ENCODE measurements around the gene SLC25A4. TPM values are rescaled to one million over a fixed set of nuclear protein-coding genes. Genes with fewer than 3 reads are reported as not detected.

The SLC25A4 gene
- polyA plus RNA-seq, 3 donors, result 0.07 TPM; not detected in 2

- H3K27ac ChIP-seq (ENCODE audit: low read depth in 1 of 2, low read length in 2 of 2), result no peak overlapping the region
- H3K9me3 ChIP-seq (replicated peaks in 1 of 2; ENCODE audit: control insufficient read depth in 1 of 2, insufficient read depth in 1 of 2, low read length in 2 of 2), result peaks cover 0 to 19% of the 10 kb centered on the region in 2 donors
- intact Hi-C loops (cut with micrococcal nuclease), result no loop called here
- Mint-ChIP-seq H3K9me3 (peaks cover 0 to 16% (median 1%) of the 10 kb centered on the region in 7 donors), H3K36me3 (no peaks in the 10 kb centered on the region), H3K27me3 (ENCODE audit: low read depth in 3 of 3) (peaks cover 63 to 84% (median 66%) of the 10 kb centered on the region in 3 donors), H3K27ac (peak overlapping the region in 1 of 7 donors; percentile 11), H3K4me3 (peak overlapping the region in 1 of 2 donors; percentile 59), H3K4me1 (peaks cover 13% of the 10 kb centered on the region)
- H3K79me2 ChIP-seq (ENCODE audit: insufficient read depth, low read length), result no peaks in the 10 kb centered on the region
- H3K4me2 ChIP-seq (replicated peaks; ENCODE audit: extremely low read depth, low read length, poor library complexity, severe bottlenecking), result no peak overlapping the region
- no peak for TF ChIP-seq CTCF (IDR thresholded peaks at IDR 0.05)
- peaks cover 4 to 9% of the 10 kb centered on the region in 2 donors for H3K4me1 ChIP-seq (ENCODE audit: control insufficient read depth in 1 of 2, insufficient read depth in 2 of 2, low read length in 2 of 2)
- no peaks in the 10 kb centered on the region for H3K36me3 ChIP-seq (replicated peaks in 1 of 2; ENCODE audit: control insufficient read depth in 1 of 2, insufficient read depth in 2 of 2, low read length in 2 of 2)
- H3K4me3 ChIP-seq (replicated peaks in 1 of 3; ENCODE audit: low read depth in 2 of 3, low read length in 3 of 3), result no peak overlapping the region
- H3K27me3 ChIP-seq (ENCODE audit: control insufficient read depth in 2 of 2, insufficient read depth in 2 of 2, low read length in 2 of 2), result peaks cover 45 to 78% of the 10 kb centered on the region in 2 donors
- 97% methylated on average over 3 of the region's 6 CpGs for WGBS (ENCODE audit: insufficient coverage)
- no peak overlapping the region for H3K9ac ChIP-seq (ENCODE audit: insufficient read depth, low read length, poor library complexity, severe bottlenecking)
- H4K20me1 ChIP-seq (ENCODE audit: insufficient read depth, low read length), result no peaks in the 10 kb centered on the region
- H2AFZ ChIP-seq (ENCODE audit: insufficient read depth, low read depth, low read length, poor library complexity, severe bottlenecking), result no peak overlapping the region
- DNase-seq, result no peak
These were observed 1.3 kb upstream of the SLC25A4 start for GRCh38 chr4:185141777-185142176.

GRCh38 chr4:185142564-185142911 lies 528 bp upstream of the SLC25A4 start:
- peaks cover 62 to 81% (median 64%) of the 10 kb centered on the region in 3 donors for H3K27me3 Mint-ChIP-seq (ENCODE audit: low read depth in 3 of 3)
- Histone ChIP-seq H3K4me2 (replicated peaks; ENCODE audit: extremely low read depth, low read length, poor library complexity, severe bottlenecking) (peak overlapping the region; percentile 77), H2AFZ (ENCODE audit: insufficient read depth, low read depth, low read length, poor library complexity, severe bottlenecking) (peak overlapping the region; percentile 46), H4K20me1 (ENCODE audit: insufficient read depth, low read length) (no peaks in the 10 kb centered on the region), H3K9me3 (replicated peaks in 1 of 2; ENCODE audit: control insufficient read depth in 1 of 2, insufficient read depth in 1 of 2, low read length in 2 of 2) (peaks cover 0 to 19% of the 10 kb centered on the region in 2 donors), H3K27ac (ENCODE audit: low read depth in 1 of 2, low read length in 2 of 2) (no peak overlapping the region), H3K27me3 (ENCODE audit: control insufficient read depth in 2 of 2, insufficient read depth in 2 of 2, low read length in 2 of 2) (peaks cover 45 to 76% of the 10 kb centered on the region in 2 donors), H3K79me2 (ENCODE audit: insufficient read depth, low read length) (no peaks in the 10 kb centered on the region), H3K4me3 (replicated peaks in 1 of 3; ENCODE audit: low read depth in 2 of 3, low read length in 3 of 3) (peak overlapping the region; percentile 24 to 68 (median 32)), H3K36me3 (replicated peaks in 1 of 2; ENCODE audit: control insufficient read depth in 1 of 2, insufficient read depth in 2 of 2, low read length in 2 of 2) (no peaks in the 10 kb centered on the region), H3K4me1 (ENCODE audit: control insufficient read depth in 1 of 2, insufficient read depth in 2 of 2, low read length in 2 of 2) (peaks cover 4 to 9% of the 10 kb centered on the region in 2 donors), H3K9ac (ENCODE audit: insufficient read depth, low read length, poor library complexity, severe bottlenecking) (no peak overlapping the region)
- H3K27ac Mint-ChIP-seq, result no peak overlapping the region
- 13% methylated on average over 11 of the region's 11 CpGs for WGBS (ENCODE audit: insufficient coverage)
- peaks cover 0 to 16% (median 1%) of the 10 kb centered on the region in 7 donors for H3K9me3 Mint-ChIP-seq
- H3K36me3 Mint-ChIP-seq, result no peaks in the 10 kb centered on the region
- intact Hi-C loops (cut with micrococcal nuclease), result no loop called here
- peak overlapping the region; percentile 50 to 89 for H3K4me3 Mint-ChIP-seq
- TF ChIP-seq CTCF (IDR thresholded peaks at IDR 0.05), result no peak
- H3K4me1 Mint-ChIP-seq, result peaks cover 13% of the 10 kb centered on the region
- no peak for DNase-seq
